ENCODE measurements around the gene RNF34. TPM values are rescaled to one million over a fixed set of nuclear protein-coding genes. Genes with fewer than 3 reads are reported as not detected.
A peak's percentile ranks its signal among the peaks of the same experiment; 100 is the strongest.

Gene RNF34
- total and polyA plus RNA-seq, 2 of the 8 experiments (the other 6 are each of a cell fraction or from before 2014, with no cell fraction given): 37.9 to 57.6 TPM

GRCh38 chr12:121470751-121471150 is 70.8 kb downstream of the RNF34 start:
- no peak overlapping the region for H3K18ac ChIP-seq (ENCODE audit: extremely low read depth, low read length)
- DNase-seq (ENCODE audit: low read depth in 1 of 2, low spot score in 2 of 2) (no peak), FAIRE-seq (no peak)
- H4K5ac ChIP-seq (ENCODE audit: insufficient read length, low read depth, low read length): no peak overlapping the region
- WGBS, 2 experiments (ENCODE audit: extremely low coverage in 1 of 2, insufficient coverage in 1 of 2, insufficient read length in 1 of 2, insufficient replicate concordance in 2 of 2, low coverage in 1 of 2, low lambda C conversion rate in 2 of 2, missing lambda C conversion rate in 1 of 2): 97% methylated on average over 2 of the region's 2 CpGs; no CpG with 5 or more reads in 1 of the 2 experiments
- H3K9me3 ChIP-seq (ENCODE audit: insufficient read depth in 2 of 2, low read depth in 1 of 2, low read length in 1 of 2): no peaks in the 10 kb centered on the region
- H2AFZ ChIP-seq (ENCODE audit: low read length): no peak overlapping the region
- H3K23ac ChIP-seq (ENCODE audit: insufficient read length): no peak overlapping the region
- peaks cover 7% of the 10 kb centered on the region for H3K23me2 ChIP-seq (ENCODE audit: low read depth, low read length)
- no peak overlapping the region for H2BK12ac ChIP-seq (ENCODE audit: low read depth, low read length)
- H3K79me2 ChIP-seq (ENCODE audit: control insufficient read depth in 1 of 2, insufficient read depth in 2 of 2, low read length in 2 of 2): peaks cover 3 to 12% of the 10 kb centered on the region in 2 experiments; a peak in 3 of 4 replicates
- CTCF ChIA-PET (ENCODE audit: partially characterized antibody): no interaction called here
- no peak overlapping the region for H2BK20ac ChIP-seq (ENCODE audit: low read length)
- no peak overlapping the region for H2BK120ac ChIP-seq (replicated peaks; ENCODE audit: low read depth, low read length)
- no peaks in the 10 kb centered on the region for H3K36me3 ChIP-seq (ENCODE audit: control insufficient read depth in 2 of 4, insufficient read depth in 4 of 4, low read length in 3 of 4)
- TF ChIP-seq CTCF (IDR thresholded peaks at IDR 0.05; ENCODE audit: control extremely low read depth in 1 of 3, insufficient read depth in 1 of 3, low read depth in 1 of 3, low read length in 3 of 3): no peak
- no peak for TF ChIP-seq TAF7 (optimal IDR thresholded peaks at IDR 0.05; ENCODE audit: borderline replicate concordance, low read depth, low read length)
- no peak for TF ChIP-seq CBX5 (IDR thresholded peaks at IDR 0.05; ENCODE audit: low read depth, low read length)
- no peak for TF ChIP-seq SIX5 (IDR thresholded peaks at IDR 0.05; ENCODE audit: low read depth, low read length)
- TF ChIP-seq CEBPB (IDR thresholded peaks at IDR 0.05; ENCODE audit: low read depth, low read length): no peak
- TF ChIP-seq EZH2 (IDR thresholded peaks at IDR 0.05; ENCODE audit: low read depth, low read length, severe bottlenecking): no peak
- TF ChIP-seq TAF1 (IDR thresholded peaks at IDR 0.05; ENCODE audit: low read depth, low read length): no peak
- H4K20me1 ChIP-seq (replicated peaks in 1 of 2; ENCODE audit: control insufficient read depth in 1 of 2, insufficient read depth in 2 of 2, low read length in 2 of 2): peaks cover 0 to 14% of the 10 kb centered on the region in 2 experiments
- H3K27me3 ChIP-seq (replicated peaks in 1 of 4; ENCODE audit: control insufficient read depth in 3 of 4, extremely low read depth in 1 of 4, insufficient read depth in 3 of 4, low read length in 3 of 4): peaks cover 0 to 5% (median 0%) of the 10 kb centered on the region in 4 experiments; a peak in 2 of 7 replicates
- no peak overlapping the region for H3K27ac ChIP-seq (ENCODE audit: low read depth, low read length)
- H3K4ac ChIP-seq (replicated peaks; ENCODE audit: insufficient read length, low read depth, low read length): no peak overlapping the region
- H4K8ac ChIP-seq (ENCODE audit: extremely low read depth, insufficient read depth, low read length): no peak overlapping the region
- peaks cover 4% of the 10 kb centered on the region for H3K79me1 ChIP-seq (ENCODE audit: low read depth, low read length)
- H3K4me1 ChIP-seq (replicated peaks in 1 of 4; ENCODE audit: control insufficient read depth in 3 of 4, insufficient read depth in 4 of 4, low read length in 3 of 4): peaks cover 0 to 8% (median 2%) of the 10 kb centered on the region in 4 experiments; a peak in 4 of 7 replicates
- no peak overlapping the region for H3K4me3 ChIP-seq (ENCODE audit: extremely low read depth in 1 of 4, insufficient read depth in 2 of 4, low read depth in 3 of 4, low read length in 4 of 4)
- H2BK5ac ChIP-seq (ENCODE audit: low read depth, low read length): no peak overlapping the region
- no peak overlapping the region for H3K56ac ChIP-seq (replicated peaks; ENCODE audit: insufficient read length, low read depth, low read length)
- H3K14ac ChIP-seq (ENCODE audit: insufficient read length): no peak overlapping the region
- no peak overlapping the region for H3K4me2 ChIP-seq (ENCODE audit: insufficient read depth in 1 of 2, low read depth in 2 of 2, low read length in 2 of 2)
- POLR2A ChIA-PET (ENCODE audit: partially characterized antibody): no interaction called here
- H2BK15ac ChIP-seq (ENCODE audit: low read length): no peak overlapping the region
- H2AK5ac ChIP-seq (ENCODE audit: low read depth, low read length): 0 out of 2 replicates have a peak overlapping the region, but pooled peaks have one; percentile 20
- H3K9ac ChIP-seq (replicated peaks in 1 of 4; ENCODE audit: extremely low read depth in 1 of 4, low read depth in 3 of 4, low read length in 3 of 4): no peak overlapping the region
- no peak overlapping the region for H4K91ac ChIP-seq (replicated peaks; ENCODE audit: insufficient read length, low read length)
